Colonic mucosa (tissue), 4 donors: ENCODE results near the gene FABP2. TPM values are rescaled to one million over a fixed set of nuclear protein-coding genes. Genes with fewer than 3 reads are reported as not detected.

ENCODE experiments used
- DNase-seq: peaks from one replicate; pipeline ENCODE4 v3.0.0-alpha.2; 2020
- H3K27ac ChIP-seq: fragments of 200-600 bp; one replicate; pipeline ENCODE4 v1.8.0; 2021
- H3K27me3 ChIP-seq: fragments of 200-600 bp; one replicate; pipeline ENCODE4 v1.8.0; 2021
- H3K36me3 ChIP-seq: fragments of 200-600 bp; one replicate; pipeline ENCODE4 v1.8.0; 2021
- H3K4me1 ChIP-seq: fragments of 200-600 bp; one replicate; pipeline ENCODE4 v1.8.0; 2021; ENCODE audit warnings: mild to moderate bottlenecking
- H3K4me3 ChIP-seq: fragments of 200-600 bp; one replicate; pipeline ENCODE4 v1.8.0; 2021
- H3K9ac ChIP-seq, 2 donors: one replicate each; pipeline ENCODE4 v1.7.0; 2013; ENCODE audit warnings: control low read depth in 2 of 2, low read depth in 2 of 2, low read length in 2 of 2
- H3K9me3 ChIP-seq: fragments of 200-600 bp; one replicate; pipeline ENCODE4 v1.8.0; 2021
- intact Hi-C: fragments of 100-400 bp; cut with DNase I; formaldehyde crosslinking; loops from one replicate; pipeline ENCODE4 v1.14.1; 2022
- total RNA-seq, 2 donors: library from RNA; stranded (reverse); fragmentation: NEBNext Ultra II Directional in 1 of 2; extraction: Animal tissue kit (Norgen Biotek cat#: 25700) in 1 of 2; gene quantifications; one replicate each; pipeline ENCODE4 v1.2.1, GENCODE V29; 2021
- TF ChIP-seq, protein P1 (sequence below): fragments of 200-600 bp; IDR thresholded peaks from one replicate; pipeline ENCODE4 v1.8.0; 2022; ENCODE audit warnings: antibody characterized with exemption, mild to moderate bottlenecking
- donor health status: healthy.
- donor health status: DM: no; HTN: no; CAD: no.
- donor health status: DM: no; HTN: no; CAD: no.

The FABP2 gene
- total RNA-seq, 2 donors from 2014 or later: 36.3 to 70.4 TPM

DNA sequence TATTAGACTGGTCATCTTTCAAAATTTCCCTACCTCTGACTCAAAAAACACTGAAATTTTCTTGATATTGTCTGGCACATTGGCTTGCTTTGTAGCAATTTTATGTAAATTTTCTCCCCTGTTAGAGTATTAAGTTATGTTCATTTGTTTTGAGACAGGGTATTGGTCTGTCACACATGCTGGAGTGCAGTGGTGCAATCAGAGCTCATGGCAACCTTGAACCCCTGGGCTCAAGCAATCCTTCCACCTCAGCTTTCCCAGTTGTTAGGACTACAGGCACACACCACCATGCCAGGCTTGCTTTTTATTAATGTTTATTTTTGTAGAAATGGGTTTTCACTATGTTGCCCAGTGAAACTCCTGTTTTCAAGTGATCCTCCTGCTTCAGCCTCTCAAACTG is 17.5 kb downstream of the FABP2 start:
- H3K27ac ChIP-seq: no peak overlapping the region
- TF ChIP-seq, protein P1, sequence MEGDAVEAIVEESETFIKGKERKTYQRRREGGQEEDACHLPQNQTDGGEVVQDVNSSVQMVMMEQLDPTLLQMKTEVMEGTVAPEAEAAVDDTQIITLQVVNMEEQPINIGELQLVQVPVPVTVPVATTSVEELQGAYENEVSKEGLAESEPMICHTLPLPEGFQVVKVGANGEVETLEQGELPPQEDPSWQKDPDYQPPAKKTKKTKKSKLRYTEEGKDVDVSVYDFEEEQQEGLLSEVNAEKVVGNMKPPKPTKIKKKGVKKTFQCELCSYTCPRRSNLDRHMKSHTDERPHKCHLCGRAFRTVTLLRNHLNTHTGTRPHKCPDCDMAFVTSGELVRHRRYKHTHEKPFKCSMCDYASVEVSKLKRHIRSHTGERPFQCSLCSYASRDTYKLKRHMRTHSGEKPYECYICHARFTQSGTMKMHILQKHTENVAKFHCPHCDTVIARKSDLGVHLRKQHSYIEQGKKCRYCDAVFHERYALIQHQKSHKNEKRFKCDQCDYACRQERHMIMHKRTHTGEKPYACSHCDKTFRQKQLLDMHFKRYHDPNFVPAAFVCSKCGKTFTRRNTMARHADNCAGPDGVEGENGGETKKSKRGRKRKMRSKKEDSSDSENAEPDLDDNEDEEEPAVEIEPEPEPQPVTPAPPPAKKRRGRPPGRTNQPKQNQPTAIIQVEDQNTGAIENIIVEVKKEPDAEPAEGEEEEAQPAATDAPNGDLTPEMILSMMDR: no peak
- no peaks in the 10 kb centered on the region for H3K27me3 ChIP-seq
- no peak for DNase-seq
- H3K9me3 ChIP-seq: no peaks in the 10 kb centered on the region
- no peak overlapping the region for H3K9ac ChIP-seq
- H3K4me3 ChIP-seq: no peak overlapping the region
- intact Hi-C loops: no loop called here
- no peaks in the 10 kb centered on the region for H3K36me3 ChIP-seq
- H3K4me1 ChIP-seq: no peaks in the 10 kb centered on the region

DNA sequence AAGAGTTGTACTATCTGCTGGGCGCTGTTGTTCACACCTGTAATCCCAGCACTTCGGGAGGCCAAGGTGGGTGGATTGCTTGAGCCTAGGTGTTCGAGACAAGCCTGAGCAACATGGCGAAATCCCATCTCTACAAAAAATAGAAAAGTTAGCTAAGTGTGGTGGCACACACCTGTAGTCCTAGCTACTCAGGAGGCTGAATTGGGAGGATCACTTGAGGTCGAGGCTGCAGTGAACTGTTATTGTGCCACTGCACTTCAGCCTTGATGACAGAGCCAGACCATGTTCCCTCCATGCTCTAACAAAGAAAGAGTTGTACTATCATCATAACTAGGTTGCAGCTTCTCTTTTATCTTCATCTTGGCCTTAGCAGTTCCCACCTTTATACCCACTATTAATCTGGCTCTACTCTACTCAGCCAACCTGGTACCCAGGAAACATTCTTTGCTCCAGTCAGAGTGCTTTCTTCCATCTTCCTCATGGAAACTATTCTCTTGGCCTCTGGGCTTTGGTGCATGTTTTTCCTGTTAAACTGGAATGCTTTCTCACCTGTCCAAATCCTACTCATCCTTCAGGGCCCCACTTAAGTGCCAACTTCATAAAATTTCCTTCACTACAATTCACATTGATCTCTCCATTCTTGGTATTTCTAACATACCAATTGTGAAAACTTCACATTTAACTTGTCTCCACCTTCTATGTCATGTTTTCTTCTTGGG is 18.2 kb downstream of the FABP2 start:
- H3K27ac ChIP-seq: no peak overlapping the region
- no peaks in the 10 kb centered on the region for H3K9me3 ChIP-seq
- H3K9ac ChIP-seq: no peak overlapping the region
- TF ChIP-seq, protein P1: no peak
- no peak overlapping the region for H3K4me3 ChIP-seq
- no peaks in the 10 kb centered on the region for H3K27me3 ChIP-seq
- no peaks in the 10 kb centered on the region for H3K4me1 ChIP-seq
- no peak for DNase-seq
- no peaks in the 10 kb centered on the region for H3K36me3 ChIP-seq
- intact Hi-C loops: no loop called here

DNA sequence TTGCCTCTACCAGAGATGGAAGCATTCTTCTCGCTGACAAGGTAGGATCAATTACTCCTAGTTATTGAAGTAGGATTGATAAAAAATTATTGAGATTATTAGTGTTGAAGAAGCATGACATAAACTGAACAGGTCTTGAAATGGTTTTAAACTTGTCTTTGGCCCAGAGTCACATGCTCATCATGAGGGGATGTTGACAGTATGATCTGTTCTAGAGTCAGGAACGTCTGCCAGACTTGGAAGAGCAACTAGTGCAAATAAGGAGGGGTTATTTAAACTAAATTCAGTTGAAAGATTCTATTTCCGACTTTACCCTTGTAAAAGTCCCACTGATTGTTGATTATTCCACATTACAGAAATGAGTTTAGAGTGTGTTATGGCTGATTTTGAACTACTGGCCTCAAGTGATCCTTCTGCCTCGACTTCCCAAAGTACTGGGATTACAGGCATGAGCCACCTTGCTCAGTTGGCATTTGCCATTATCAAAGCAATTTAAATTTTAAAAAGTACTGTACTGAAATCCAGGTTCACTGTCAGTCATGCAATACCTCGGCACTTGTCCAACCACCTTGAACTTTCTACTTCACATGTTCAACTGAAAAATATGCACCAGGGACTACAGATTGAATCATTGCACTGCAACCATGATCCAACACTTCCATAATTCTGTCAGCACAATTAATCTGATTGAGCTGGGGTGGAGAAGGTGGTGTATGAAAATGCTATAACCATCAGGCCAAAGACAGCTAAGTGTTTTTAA is 19.7 kb downstream of the FABP2 start:
- no peaks in the 10 kb centered on the region for H3K36me3 ChIP-seq
- no peak overlapping the region for H3K27ac ChIP-seq
- no peaks in the 10 kb centered on the region for H3K4me1 ChIP-seq
- no peak overlapping the region for H3K4me3 ChIP-seq
- H3K27me3 ChIP-seq: no peaks in the 10 kb centered on the region
- DNase-seq: no peak
- H3K9ac ChIP-seq: no peak overlapping the region
- TF ChIP-seq, protein P1: no peak
- intact Hi-C loops: no loop called here
- H3K9me3 ChIP-seq: no peaks in the 10 kb centered on the region

DNA sequence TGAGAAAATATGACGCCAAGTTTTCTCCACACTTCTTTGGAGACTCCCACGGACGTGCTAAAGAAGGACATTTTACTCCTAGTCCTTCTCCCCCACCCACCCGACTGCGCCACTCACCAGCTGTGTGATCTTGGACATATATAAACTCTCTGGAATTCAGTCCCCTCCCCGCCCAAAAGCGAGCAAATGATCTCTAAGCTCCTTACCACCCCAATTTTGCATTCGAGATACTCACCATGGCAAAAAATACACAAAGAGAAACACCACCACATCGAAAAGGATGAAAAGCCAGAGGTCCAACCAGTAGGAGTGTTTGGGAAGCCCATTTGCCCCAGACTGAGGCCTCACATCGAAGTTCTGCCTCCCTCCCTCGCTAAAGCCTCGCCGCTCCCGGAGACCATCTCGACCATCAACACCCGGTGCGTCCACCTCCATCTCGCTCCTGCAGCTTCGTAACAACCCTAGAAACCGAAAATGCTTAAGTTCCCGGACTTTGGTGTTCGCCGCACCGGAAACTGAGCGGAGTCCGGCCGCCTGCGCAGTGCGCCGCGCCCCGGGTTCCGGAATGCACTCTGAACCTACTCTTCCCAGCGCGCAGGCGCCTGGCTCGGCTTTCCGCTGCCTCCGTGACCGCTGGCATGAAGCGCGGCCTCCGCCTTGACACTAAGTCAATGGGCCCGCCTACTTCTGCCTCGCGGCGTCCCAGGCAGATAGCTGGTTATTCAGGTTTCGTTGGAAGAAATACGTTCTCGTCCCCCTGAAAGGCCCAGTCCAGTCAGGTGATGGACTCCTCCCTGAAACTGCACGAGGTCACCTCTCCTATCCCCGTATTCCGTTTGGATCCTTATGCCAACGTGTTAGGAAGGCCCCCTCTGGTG is 21.6 kb downstream of the FABP2 start:
- H3K4me1 ChIP-seq: no peaks in the 10 kb centered on the region
- H3K9ac ChIP-seq: peak overlapping the region; percentile 85 to 96
- H3K27me3 ChIP-seq: no peaks in the 10 kb centered on the region
- peak; percentile 97 for DNase-seq
- TF ChIP-seq, protein P1: no peak
- no peaks in the 10 kb centered on the region for H3K36me3 ChIP-seq
- intact Hi-C loops: no loop called here
- peak overlapping the region; percentile 67 for H3K4me3 ChIP-seq
- no peaks in the 10 kb centered on the region for H3K9me3 ChIP-seq
- peak overlapping the region; percentile 98 for H3K27ac ChIP-seq

DNA sequence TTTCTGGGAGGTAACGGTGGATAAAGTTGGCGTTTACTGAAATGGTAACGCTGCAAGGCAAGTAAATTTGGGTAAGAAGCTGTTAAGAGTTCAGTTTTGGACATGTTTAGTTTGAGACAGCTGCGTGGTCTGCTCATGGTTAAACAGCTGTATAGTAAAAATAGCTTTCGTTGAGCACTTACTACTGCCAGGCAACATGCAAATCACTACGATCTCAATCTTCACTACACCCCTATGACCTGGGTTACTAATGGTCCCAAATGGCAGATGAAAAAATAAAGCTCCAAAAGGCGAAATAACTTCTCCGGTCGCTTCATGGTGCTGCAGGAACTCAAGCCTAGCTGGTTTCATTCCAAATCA is 22.2 kb downstream of the FABP2 start:
- H3K27me3 ChIP-seq: no peaks in the 10 kb centered on the region
- peak overlapping the region; percentile 98 for H3K27ac ChIP-seq
- DNase-seq: no peak
- peak overlapping the region; percentile 67 for H3K4me3 ChIP-seq
- H3K4me1 ChIP-seq: no peaks in the 10 kb centered on the region
- H3K9ac ChIP-seq: peak overlapping the region; percentile 85 to 96
- intact Hi-C loops: loop anchor here (5.0 kb wide), 1 partner anchor 317 kb away; no protein-coding TSS in a partner anchor
- H3K9me3 ChIP-seq: no peaks in the 10 kb centered on the region
- H3K36me3 ChIP-seq: no peaks in the 10 kb centered on the region
- TF ChIP-seq, protein P1: no peak
